Measurements from ENCODE around the gene VWF.

The VWF gene

GRCh38 chr12:5899675-5900074 is 224.8 kb downstream of the VWF start:
- DNase-seq (ENCODE audit: low spot score) (no peak), FAIRE-seq (no peak)

GRCh38 chr12:5898874-5899273 is 225.6 kb downstream of the VWF start:
- FAIRE-seq = no peak
- DNase-seq (ENCODE audit: low spot score) = peak; percentile 56
